HEK293 (cell line): ENCODE results near the gene TRIM44.

Experiments used
- CTCF ChIA-PET: fragments of 350-600 bp; formaldehyde crosslinking; extraction: SDS; loops from one replicate; lab custom pipeline; 2021; ENCODE audit warnings: antibody characterized with exemption; lab: Yijun Ruan, JAX
- POLR2A ChIA-PET: fragments of 300-600 bp; formaldehyde crosslinking; extraction: SDS; loops from one replicate; lab custom pipeline; 2020; ENCODE audit warnings: antibody characterized with exemption, inconsistent platforms; lab: Yijun Ruan, JAX
- H3K27ac ChIP-seq: fragments of 200-500 bp; sonication (Bioruptor generic); 2 replicates; pipeline ENCODE4 v1.5.1; 2014; ENCODE audit warnings: low read depth, low read length, control low read depth, inconsistent platforms; ENCODE audit errors: extremely low read depth
- H3K36me3 ChIP-seq, 2 experiments: fragments of 200-500 bp in 1 of 2; sonication (Bioruptor generic) in 1 of 2; 1 replicate in 1 of 2; 2 replicates in 1 of 2; pipeline ENCODE4 v1.5.1; 2014 to 2017; ENCODE audit warnings: inconsistent platforms in 2 of 2, low read length in 2 of 2; ENCODE audit not compliant: control insufficient read depth in 2 of 2, insufficient read depth in 1 of 2
- H3K4me1 ChIP-seq: fragments of 200-500 bp; sonication (Bioruptor generic); 2 replicates; pipeline ENCODE4 v1.5.1; 2014; ENCODE audit warnings: mild to moderate bottlenecking, low read length, inconsistent platforms; ENCODE audit not compliant: control insufficient read depth, insufficient read depth
- H3K4me3 ChIP-seq: 2 replicates; pipeline ENCODE4 v1.5.1; 2011; ENCODE audit warnings: low read depth, mild to moderate bottlenecking, control low read depth, low read length, moderate library complexity
- H3K9me3 ChIP-seq: fragments of 200-500 bp; sonication (Bioruptor generic); 2 replicates; pipeline ENCODE4 v1.5.1; 2014; ENCODE audit warnings: low read depth, low read length, inconsistent platforms; ENCODE audit not compliant: control insufficient read depth, insufficient read depth
- ATF2 ChIP-seq: fragments of 450-650 bp; formaldehyde crosslinking; IDR thresholded peaks from 2 replicates; pipeline ENCODE4 v1.5.1; 2016; ENCODE audit warnings: missing biosample characterization, missing genetic modification characterization, low read depth
- BCL11B ChIP-seq: fragments of 450-650 bp; formaldehyde crosslinking; IDR thresholded peaks from 2 replicates; pipeline ENCODE4 v1.5.1; 2016; ENCODE audit warnings: low read depth, missing biosample characterization, missing genetic modification characterization
- EGR2 ChIP-seq: fragments of 450-650 bp; formaldehyde crosslinking; IDR thresholded peaks from 2 replicates; pipeline ENCODE4 v1.5.1; 2016; ENCODE audit warnings: low read depth, missing biosample characterization, missing genetic modification characterization
- MZF1 ChIP-seq: fragments of 450-650 bp; formaldehyde crosslinking; IDR thresholded peaks from 2 replicates; pipeline ENCODE4 v1.5.1; 2017; ENCODE audit warnings: missing biosample characterization, missing genetic modification characterization, borderline replicate concordance
- PRDM4 ChIP-seq: fragments of 450-650 bp; formaldehyde crosslinking; IDR thresholded peaks from 2 replicates; pipeline ENCODE4 v1.5.1; 2017; ENCODE audit warnings: missing biosample characterization, missing genetic modification characterization
- WT1 ChIP-seq: fragments of 450-650 bp; formaldehyde crosslinking; IDR thresholded peaks from 2 replicates; pipeline ENCODE4 v1.5.1; 2016; ENCODE audit warnings: missing biosample characterization, missing genetic modification characterization
- ZBTB26 ChIP-seq: fragments of 450-650 bp; formaldehyde crosslinking; optimal IDR thresholded peaks from 2 replicates; pipeline ENCODE3; 2016; ENCODE audit warnings: missing biosample characterization, mild to moderate bottlenecking, missing genetic modification characterization
- ZEB2 ChIP-seq: fragments of 450-650 bp; formaldehyde crosslinking; IDR thresholded peaks from 2 replicates; pipeline ENCODE4 v1.5.1; 2016; ENCODE audit warnings: missing biosample characterization, missing genetic modification characterization
- ZFP37 ChIP-seq: fragments of 450-650 bp; formaldehyde crosslinking; IDR thresholded peaks from 2 replicates; pipeline ENCODE4 v1.5.1; 2016; ENCODE audit warnings: missing biosample characterization, missing genetic modification characterization
- ZNF138 ChIP-seq: fragments of 450-650 bp; formaldehyde crosslinking; IDR thresholded peaks from 2 replicates; pipeline ENCODE4 v1.5.1; 2016; ENCODE audit warnings: missing biosample characterization, missing genetic modification characterization, borderline replicate concordance
- ZNF155 ChIP-seq: fragments of 450-650 bp; formaldehyde crosslinking; IDR thresholded peaks from 2 replicates; pipeline ENCODE4 v1.5.1; 2016; ENCODE audit warnings: missing biosample characterization, missing genetic modification characterization
- ZNF18 ChIP-seq: fragments of 450-650 bp; formaldehyde crosslinking; IDR thresholded peaks from 2 replicates; pipeline ENCODE4 v1.5.1; 2016; ENCODE audit warnings: missing biosample characterization, missing genetic modification characterization
- ZNF223 ChIP-seq: fragments of 450-650 bp; formaldehyde crosslinking; IDR thresholded peaks from 2 replicates; pipeline ENCODE4 v1.5.1; 2016; ENCODE audit warnings: missing biosample characterization, missing genetic modification characterization
- ZNF239 ChIP-seq: fragments of 450-650 bp; formaldehyde crosslinking; IDR thresholded peaks from 2 replicates; pipeline ENCODE4 v1.5.1; 2016; ENCODE audit warnings: missing biosample characterization, missing genetic modification characterization
- ZNF24 ChIP-seq: fragments of 450-650 bp; formaldehyde crosslinking; IDR thresholded peaks from 2 replicates; pipeline ENCODE4 v1.5.1; 2016; ENCODE audit warnings: missing biosample characterization, missing genetic modification characterization
- ZNF280D ChIP-seq: fragments of 450-650 bp; formaldehyde crosslinking; IDR thresholded peaks from 2 replicates; pipeline ENCODE4 v1.5.1; 2016; ENCODE audit warnings: missing biosample characterization, missing genetic modification characterization
- ZNF292 ChIP-seq: fragments of 450-650 bp; formaldehyde crosslinking; IDR thresholded peaks from 2 replicates; pipeline ENCODE4 v1.5.1; 2016; ENCODE audit warnings: low read depth, missing biosample characterization, missing genetic modification characterization, borderline replicate concordance
- ZNF341 ChIP-seq: fragments of 450-650 bp; formaldehyde crosslinking; IDR thresholded peaks from 2 replicates; pipeline ENCODE4; 2016; ENCODE audit warnings: low read depth, missing biosample characterization, missing genetic modification characterization
- ZNF514 ChIP-seq: fragments of 450-650 bp; formaldehyde crosslinking; IDR thresholded peaks from 2 replicates; pipeline ENCODE4 v1.5.1; 2016; ENCODE audit warnings: missing biosample characterization, missing genetic modification characterization
- ZNF530 ChIP-seq: fragments of 450-650 bp; formaldehyde crosslinking; IDR thresholded peaks from 2 replicates; pipeline ENCODE4 v1.5.1; 2016; ENCODE audit warnings: low read depth, missing biosample characterization, missing genetic modification characterization
- ZNF660 ChIP-seq: fragments of 450-650 bp; IDR thresholded peaks from 2 replicates; pipeline ENCODE4 v1.5.1; 2018; ENCODE audit warnings: missing biosample characterization, mild to moderate bottlenecking, missing genetic modification characterization
- ZSCAN30 ChIP-seq: fragments of 450-650 bp; IDR thresholded peaks from 2 replicates; pipeline ENCODE4 v1.5.1; 2018; ENCODE audit warnings: missing biosample characterization, mild to moderate bottlenecking, missing genetic modification characterization, moderate library complexity

TRIM44 gene

GRCh38 chr11:35822815-35823495 is 160.4 kb downstream of the TRIM44 start:
- H3K4me1 ChIP-seq = no peaks in the 10 kb centered on the region
- no peaks in the 10 kb centered on the region for H3K36me3 ChIP-seq
- no peak for TF ChIP-seq ZBTB26 (tag by site-specific recombination)
- no peak for TF ChIP-seq ZSCAN30 (tag by site-specific recombination)
- no peak for TF ChIP-seq MZF1 (tag by site-specific recombination)
- TF ChIP-seq PRDM4 = no peak
- no peak for TF ChIP-seq ATF2 (tag by site-specific recombination)
- TF ChIP-seq ZNF24 (tag by site-specific recombination) = no peak
- TF ChIP-seq EGR2 = no peak
- TF ChIP-seq ZEB2 (tag by site-specific recombination) = no peak
- TF ChIP-seq ZFP37 (tag by site-specific recombination) = no peak
- TF ChIP-seq ZNF239 (tag by site-specific recombination) = no peak
- TF ChIP-seq ZNF138 (tag by site-specific recombination) = no peak
- no peak for TF ChIP-seq BCL11B (tag by site-specific recombination)
- no peak for TF ChIP-seq ZNF155 (tag by site-specific recombination)
- no peak for TF ChIP-seq ZNF514
- TF ChIP-seq ZNF18 = no peak
- TF ChIP-seq, all 188 proteins: peak for 0
- ChIA-PET POLR2A (interaction anchor here (0.6 to 1.5 kb wide), 3 partner anchors 49 to 443 kb away, joined by 4 to 5 read pairs (median 4); no protein-coding TSS in a partner anchor), CTCF (interaction anchor here (0.6 to 3.5 kb wide), 97 partner anchors 9 to 909 kb away, joined by 3 to 57 read pairs (median 5); partner anchors contain the start of genes FJX1, LDLRAD3 and PRR5L)
- H3K9me3 ChIP-seq = no peaks in the 10 kb centered on the region
- H3K27ac ChIP-seq = no peak overlapping the region
- H3K4me3 ChIP-seq = no peak overlapping the region

GRCh38 chr11:35823742-35824298 is 161.2 kb downstream of the TRIM44 start:
- ChIA-PET CTCF (interaction anchor here (0.6 to 3.5 kb wide), 8 partner anchors 12 to 655 kb away, joined by 3 to 57 read pairs (median 4); no protein-coding TSS in a partner anchor), POLR2A (no interaction called here)
- Histone ChIP-seq H3K36me3 (no peaks in the 10 kb centered on the region), H3K27ac (no peak overlapping the region), H3K4me3 (no peak overlapping the region), H3K4me1 (no peaks in the 10 kb centered on the region), H3K9me3 (no peaks in the 10 kb centered on the region)
- TF ChIP-seq ZNF660 (tag by site-specific recombination) (no peak), ZNF341 (tag by site-specific recombination) (no peak), ZNF530 (no peak), ZNF280D (tag by site-specific recombination) (no peak), ZNF292 (tag by site-specific recombination) (no peak), ZNF223 (no peak), WT1 (tag by site-specific recombination) (no peak)
